Neural crest cell (in vitro differentiated cells): Measurements from ENCODE around the gene SRSF3. TPM values are rescaled to one million over a fixed set of nuclear protein-coding genes. Genes with fewer than 3 reads are reported as not detected.
A peak's percentile ranks its signal among the peaks of the same experiment; 100 is the strongest.

ENCODE experiments used
- DNase-seq: peaks from one replicate; pipeline ENCODE4 v3.0.0; 2021; ENCODE audit warnings: low read depth, mixed read lengths, low spot score
- H3K27ac Mint-ChIP-seq: one replicate; pipeline ENCODE4 v1.8.0; 2021; ENCODE audit warnings: mild to moderate bottlenecking, mixed read lengths; ENCODE audit not compliant: unreplicated experiment
- H3K27me3 Mint-ChIP-seq: 2 replicates; pipeline ENCODE4 v1.8.0; 2021; ENCODE audit warnings: low read depth, mild to moderate bottlenecking, mixed read lengths
- H3K36me3 Mint-ChIP-seq: 2 replicates; pipeline ENCODE4 v1.8.0; 2021; ENCODE audit warnings: low read depth, mild to moderate bottlenecking, mixed read lengths
- H3K4me1 Mint-ChIP-seq: 2 replicates; pipeline ENCODE4 v1.8.0; 2021; ENCODE audit warnings: mixed read lengths
- H3K4me3 Mint-ChIP-seq: one replicate; pipeline ENCODE4 v1.8.0; 2021; ENCODE audit warnings: mild to moderate bottlenecking, mixed read lengths
- H3K9me3 Mint-ChIP-seq: 2 replicates; pipeline ENCODE4 v1.8.0; 2021; ENCODE audit warnings: mixed read lengths
- CTCF ChIP-seq: fragments of 200-600 bp; sonication (generic); conservative IDR thresholded peaks from 2 replicates; pipeline ENCODE4 v1.5.0; 2021; ENCODE audit warnings: antibody characterized with exemption, mild to moderate bottlenecking
- total RNA-seq: library from RNA; stranded (reverse); gene quantifications from 2 replicates; pipeline ENCODE4 v1.2.1, GENCODE V29; 2021

The SRSF3 gene
- total RNA-seq, 1 donor from 2014 or later: 611 TPM

GRCh38 chr6:36636283-36636682 is 42.1 kb downstream of the SRSF3 start:
- H3K27ac Mint-ChIP-seq: no peak overlapping the region
- H3K4me1 Mint-ChIP-seq: peaks cover 20% of the 10 kb centered on the region
- no peak for TF ChIP-seq CTCF

GRCh38 chr6:36636687-36637418 is 42.7 kb downstream of the SRSF3 start:
- Mint-ChIP-seq H3K36me3 (no peaks in the 10 kb centered on the region), H3K27ac (no peak overlapping the region), H3K4me3 (no peak overlapping the region), H3K4me1 (peaks cover 26% of the 10 kb centered on the region), H3K9me3 (no peaks in the 10 kb centered on the region), H3K27me3 (no peaks in the 10 kb centered on the region)
- DNase-seq: no peak
- no peak for TF ChIP-seq CTCF

More at GRCh38 chr6:36636283-36636682, 42.1 kb downstream of the SRSF3 start:
- no peak for DNase-seq
- Mint-ChIP-seq H3K4me3 (no peak overlapping the region), H3K9me3 (no peaks in the 10 kb centered on the region), H3K36me3 (no peaks in the 10 kb centered on the region), H3K27me3 (no peaks in the 10 kb centered on the region)

- Mint-ChIP-seq H3K4me3 (no peak overlapping the region), H3K27ac (no peak overlapping the region), H3K27me3 (no peaks in the 10 kb centered on the region), H3K36me3 (no peaks in the 10 kb centered on the region), H3K4me1 (peaks cover 26% of the 10 kb centered on the region), H3K9me3 (no peaks in the 10 kb centered on the region)
- DNase-seq: no peak
- no peak for TF ChIP-seq CTCF
Measured at GRCh38 chr6:36638579-36638978, 44.4 kb downstream of the SRSF3 start.

GRCh38 chr6:36639171-36639808 is 45.1 kb downstream of the SRSF3 start:
- Mint-ChIP-seq H3K27me3 (no peaks in the 10 kb centered on the region), H3K9me3 (no peaks in the 10 kb centered on the region), H3K27ac (no peak overlapping the region), H3K36me3 (no peaks in the 10 kb centered on the region), H3K4me1 (peaks cover 26% of the 10 kb centered on the region), H3K4me3 (no peak overlapping the region)
- no peak for TF ChIP-seq CTCF
- DNase-seq: no peak

GRCh38 chr6:36641543-36641942 is 47.4 kb downstream of the SRSF3 start:
- Mint-ChIP-seq H3K36me3 (no peaks in the 10 kb centered on the region), H3K4me3 (no peak overlapping the region), H3K4me1 (peaks cover 29% of the 10 kb centered on the region), H3K9me3 (no peaks in the 10 kb centered on the region), H3K27me3 (no peaks in the 10 kb centered on the region), H3K27ac (peak overlapping the region; percentile 96)
- DNase-seq: no peak
- TF ChIP-seq CTCF: no peak
